Femur (tissue), 1 donor: ENCODE measurements around the gene UAP1L1.

Source experiments
- DNase-seq: peaks from one replicate; pipeline ENCODE4 v3.0.0-alpha.2; 2017

The UAP1L1 gene

GRCh38 chr9:137077758-137078693 is 709 bp downstream of the UAP1L1 start:
- DNase-seq, result no peak

GRCh38 chr9:137078701-137079400 is 1.5 kb downstream of the UAP1L1 start:
- DNase-seq, result no peak

GRCh38 chr9:137079401-137079787 is 2.1 kb downstream of the UAP1L1 start:
- no peak for DNase-seq

- no peak for DNase-seq
Measured at GRCh38 chr9:137080260-137081122, 3.2 kb downstream of the UAP1L1 start.

- DNase-seq, result no peak
Measured at GRCh38 chr9:137082222-137082924, 5.1 kb downstream of the UAP1L1 start.

- DNase-seq, result no peak
Measured at GRCh38 chr9:137082925-137083290, 5.6 kb downstream of the UAP1L1 start.

GRCh38 chr9:137083394-137084004 is 6.2 kb downstream of the UAP1L1 start:
- peak; percentile 65 for DNase-seq

GRCh38 chr9:137084526-137084925 is 7.2 kb downstream of the UAP1L1 start:
- DNase-seq, result no peak

- DNase-seq, result peak; percentile 66
Measured at GRCh38 chr9:137085920-137086530, 8.7 kb downstream of the UAP1L1 start.

- peak; percentile 99 for DNase-seq
Measured at GRCh38 chr9:137086531-137087408, 9.5 kb downstream of the UAP1L1 start, which contains the start of gene MAN1B1. MAN1B1 (plus strand) TSS chr9:137086985; CDS start chr9:137087000, 15 bp downstream.

GRCh38 chr9:137087409-137087925 is 10.2 kb downstream of the UAP1L1 start:
- no peak for DNase-seq

GRCh38 chr9:137088121-137088520 is 10.8 kb downstream of the UAP1L1 start:
- no peak for DNase-seq

GRCh38 chr9:137089232-137089947 is 12.1 kb downstream of the UAP1L1 start:
- DNase-seq, result no peak

- DNase-seq, result no peak
Measured at GRCh38 chr9:137095664-137096517, 18.6 kb downstream of the UAP1L1 start.

GRCh38 chr9:137096785-137097546 is 19.6 kb downstream of the UAP1L1 start:
- no peak for DNase-seq

GRCh38 chr9:137097761-137098462 is 20.6 kb downstream of the UAP1L1 start:
- no peak for DNase-seq

- no peak for DNase-seq
Measured at GRCh38 chr9:137099231-137099630, 21.9 kb downstream of the UAP1L1 start.
